Endothelial cell of umbilical vein (primary cell): ENCODE results near the gene LRRTM3. TPM values are rescaled to one million over a fixed set of nuclear protein-coding genes. Genes with fewer than 3 reads are reported as not detected.

Source experiments
- BruUV-seq: library from RNA; stranded (reverse); fragments of 400-500 nt; replicated peaks from 2 replicates; lab custom pipeline; 2021; lab: Mats Ljungman, UMichigan
- CTCF ChIA-PET: fragments of 300-600, 350-600 bp; sonication (Branson Sonifier 250); formaldehyde crosslinking; loops from one replicate; lab custom pipeline; 2021; ENCODE audit warnings: antibody characterized with exemption, inconsistent platforms; lab: Charles Lee
- POLR2A ChIA-PET: fragments of 300-600, 350-600 bp; sonication (Branson Sonifier 250); formaldehyde crosslinking; loops from one replicate; lab custom pipeline; 2021; ENCODE audit warnings: antibody characterized with exemption, inconsistent platforms; lab: Charles Lee
- DNase-seq: peaks from one replicate; pipeline ENCODE4 v3.0.0-alpha.2; 2011; ENCODE audit warnings: low read depth, low spot score
- FAIRE-seq: peaks from 2 replicates; lab custom pipeline; 2011; peaks lifted over from hg19 to GRCh38; lab: Jason Lieb, UNC
- H2AFZ ChIP-seq: 2 replicates; pipeline ENCODE4 v1.6.0; 2012; ENCODE audit warnings: low read depth, low read length, control low read depth, inconsistent platforms
- H3K27ac ChIP-seq: 2 replicates; pipeline ENCODE4 v1.5.1; 2011; ENCODE audit warnings: low read depth, mild to moderate bottlenecking, control low read depth, low read length, moderate library complexity; ENCODE audit not compliant: insufficient read depth
- H3K27me3 ChIP-seq, 2 experiments: 2 replicates each; pipeline versions ENCODE4 v1.6.0 to v1.6.1; 2011; ENCODE audit warnings: low read length in 2 of 2, mixed read lengths in 1 of 2; ENCODE audit not compliant: control insufficient read depth in 2 of 2, insufficient read depth in 2 of 2
- H3K36me3 ChIP-seq, 2 experiments: 2 replicates in 1 of 2; 3 replicates in 1 of 2; pipeline ENCODE4 v1.5.1; 2011; ENCODE audit warnings: low read length in 2 of 2, mild to moderate bottlenecking in 1 of 2, moderate library complexity in 1 of 2; ENCODE audit not compliant: control insufficient read depth in 2 of 2, insufficient read depth in 2 of 2; ENCODE audit errors: extremely low read depth in 1 of 2
- H3K4me1 ChIP-seq: 3 replicates; pipeline ENCODE4 v1.5.1; 2011; ENCODE audit warnings: mild to moderate bottlenecking, low read length; ENCODE audit not compliant: control insufficient read depth, insufficient read depth; ENCODE audit errors: extremely low read depth
- H3K4me2 ChIP-seq: 2 replicates; pipeline ENCODE4 v1.6.1; 2011; ENCODE audit warnings: low read length, control low read depth, mixed read lengths; ENCODE audit not compliant: insufficient read depth
- H3K4me3 ChIP-seq, 3 experiments: fragments of 200-600 bp in 1 of 3; sonication (generic), shearing (Covaris generic) in 1 of 3; replicated peaks in 1 of 3; 2 replicates each; pipeline ENCODE4 v1.5.1; 2011 to 2016; ENCODE audit warnings: control low read depth in 3 of 3, low read length in 3 of 3, mild to moderate bottlenecking in 2 of 3, inconsistent platforms in 1 of 3, low read depth in 1 of 3, moderate library complexity in 1 of 3; ENCODE audit not compliant: insufficient read depth in 1 of 3
- H3K79me2 ChIP-seq: 2 replicates; pipeline ENCODE4 v1.6.0; 2012; ENCODE audit warnings: low read length, inconsistent platforms; ENCODE audit not compliant: control insufficient read depth, insufficient read depth
- H3K9ac ChIP-seq: replicated peaks from 2 replicates; pipeline ENCODE3; 2011; ENCODE audit warnings: low read length, control low read depth; ENCODE audit not compliant: insufficient read depth; ENCODE audit errors: extremely low read depth
- H3K9me1 ChIP-seq: replicated peaks from 3 replicates; pipeline ENCODE4 v1.6.0; 2011; ENCODE audit warnings: mild to moderate bottlenecking, low read length; ENCODE audit not compliant: control insufficient read depth, insufficient read depth; ENCODE audit errors: extremely low read depth
- H3K9me3 ChIP-seq: replicated peaks from 2 replicates; pipeline ENCODE4 v1.5.1; 2012; ENCODE audit warnings: low read length, inconsistent platforms; ENCODE audit not compliant: control insufficient read depth, insufficient read depth
- H4K20me1 ChIP-seq: replicated peaks from 2 replicates; pipeline ENCODE3; 2011; ENCODE audit warnings: mild to moderate bottlenecking, low read length; ENCODE audit not compliant: control insufficient read depth, insufficient read depth; ENCODE audit errors: extremely low read depth
- EZH2 ChIP-seq: IDR thresholded peaks from 2 replicates; pipeline ENCODE4 v1.6.1; 2012; ENCODE audit warnings: borderline replicate concordance, low read depth, mild to moderate bottlenecking, moderate library complexity, low read length, inconsistent platforms; ENCODE audit not compliant: severe bottlenecking
- GATA2 ChIP-seq: IDR thresholded peaks from 2 replicates; pipeline ENCODE4 v1.7.0; 2011; ENCODE audit warnings: low read depth, mild to moderate bottlenecking, moderate library complexity, mixed read lengths, low read length; ENCODE audit not compliant: insufficient read length, insufficient read depth
- JUN ChIP-seq: IDR thresholded peaks from 2 replicates; pipeline ENCODE4 v1.6.1; 2011; ENCODE audit warnings: borderline replicate concordance, low read depth; ENCODE audit not compliant: insufficient read length, insufficient read depth
- MYC ChIP-seq: IDR thresholded peaks from one replicate; pipeline ENCODE4 v1.6.1; 2011; ENCODE audit warnings: mild to moderate bottlenecking, low read depth, low read length
- POLR2A ChIP-seq: IDR thresholded peaks from 2 replicates; pipeline ENCODE4 v1.6.1; 2012; ENCODE audit warnings: low read depth, mild to moderate bottlenecking, control low read depth, low read length
- POLR2AphosphoS5 ChIP-seq: IDR thresholded peaks from 2 replicates; pipeline ENCODE4 v1.6.1; 2012; ENCODE audit warnings: low read depth, mild to moderate bottlenecking, control low read depth, low read length, moderate library complexity; ENCODE audit not compliant: insufficient read depth
- dilution Hi-C: fragments of 300-500 bp; cut with MboI; formaldehyde crosslinking; loops from one replicate; pipeline ENCODE4 v1.15.0; 2019; ENCODE audit warnings: low sequenced_read_pairs; ENCODE audit not compliant: extremely low pct_ligation_motif_present
- intact Hi-C: fragments of 100-400 bp; cut with micrococcal nuclease; formaldehyde crosslinking; loops from one replicate; pipeline ENCODE4 v1.10.0; 2022
- polyA plus RNA-seq, 4 experiments: library from polyadenylated mRNA; depleted of rRNA in 3 of 4; stranded (reverse) in 3 of 4; unstranded in 1 of 4; fragments of >200 nt; gene quantifications; 2 replicates each; pipeline versions ENCODE4 v1.2.1 to v1.2.3, GENCODE V29; 2011 to 2012; ENCODE audit warnings: missing spikeins in 1 of 4
- total RNA-seq: library from RNA; stranded (reverse); gene quantifications from 2 replicates; pipeline ENCODE4 v1.2.3, GENCODE V29; 2021
- TF ChIP-seq, protein P1 (sequence below), 2 donors: IDR thresholded peaks; 1 replicate in 1 of 2; 2 replicates in 1 of 2; pipeline ENCODE4 v1.5.1; 2011; ENCODE audit warnings: low read length in 2 of 2, mild to moderate bottlenecking in 2 of 2, moderate library complexity in 2 of 2, control low read depth in 1 of 2, inconsistent platforms in 1 of 2, low read depth in 1 of 2; ENCODE audit not compliant: insufficient read depth in 1 of 2; ENCODE audit errors: extremely low read depth in 1 of 2
- TF ChIP-seq, protein P2 (sequence below): IDR thresholded peaks from 2 replicates; pipeline ENCODE4 v1.6.1; 2011; ENCODE audit not compliant: insufficient read depth, insufficient read length

Gene LRRTM3
- total and polyA plus RNA-seq, 2 donors (not counting 3 experiments of a cell fraction or from before 2014, with no cell fraction given): not detected

DNA sequence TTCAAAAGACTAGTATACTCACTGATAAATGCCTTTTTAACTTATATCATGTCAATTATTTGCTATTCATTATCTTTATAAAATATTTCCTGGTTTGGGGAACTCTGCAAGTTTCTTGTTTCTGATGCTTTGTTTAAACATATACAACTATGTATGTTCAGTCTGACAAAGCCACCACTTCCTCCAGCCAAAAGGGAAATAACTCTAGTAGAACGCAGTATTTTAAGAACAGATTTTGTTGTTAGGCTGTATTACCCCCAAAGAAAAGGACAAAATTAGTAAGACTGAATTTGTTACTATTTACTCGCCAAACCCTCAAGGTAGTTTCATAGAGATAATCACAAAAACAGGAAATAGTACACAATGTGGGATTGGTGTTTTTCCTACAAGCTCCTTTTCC lies 78.9 kb downstream of the LRRTM3 start:
- no peaks in the 10 kb centered on the region for H3K36me3 ChIP-seq
- H3K4me2 ChIP-seq: no peak overlapping the region
- FAIRE-seq (no peak), DNase-seq (no peak)
- H3K27ac ChIP-seq: no peak overlapping the region
- H4K20me1 ChIP-seq: no peaks in the 10 kb centered on the region
- no peak overlapping the region for H3K9ac ChIP-seq
- no TSS peak for BruUV-seq
- TF ChIP-seq GATA2 (no peak), EZH2 (no peak), POLR2A (no peak), JUN (no peak), MYC (no peak)
- TF ChIP-seq, protein P1, sequence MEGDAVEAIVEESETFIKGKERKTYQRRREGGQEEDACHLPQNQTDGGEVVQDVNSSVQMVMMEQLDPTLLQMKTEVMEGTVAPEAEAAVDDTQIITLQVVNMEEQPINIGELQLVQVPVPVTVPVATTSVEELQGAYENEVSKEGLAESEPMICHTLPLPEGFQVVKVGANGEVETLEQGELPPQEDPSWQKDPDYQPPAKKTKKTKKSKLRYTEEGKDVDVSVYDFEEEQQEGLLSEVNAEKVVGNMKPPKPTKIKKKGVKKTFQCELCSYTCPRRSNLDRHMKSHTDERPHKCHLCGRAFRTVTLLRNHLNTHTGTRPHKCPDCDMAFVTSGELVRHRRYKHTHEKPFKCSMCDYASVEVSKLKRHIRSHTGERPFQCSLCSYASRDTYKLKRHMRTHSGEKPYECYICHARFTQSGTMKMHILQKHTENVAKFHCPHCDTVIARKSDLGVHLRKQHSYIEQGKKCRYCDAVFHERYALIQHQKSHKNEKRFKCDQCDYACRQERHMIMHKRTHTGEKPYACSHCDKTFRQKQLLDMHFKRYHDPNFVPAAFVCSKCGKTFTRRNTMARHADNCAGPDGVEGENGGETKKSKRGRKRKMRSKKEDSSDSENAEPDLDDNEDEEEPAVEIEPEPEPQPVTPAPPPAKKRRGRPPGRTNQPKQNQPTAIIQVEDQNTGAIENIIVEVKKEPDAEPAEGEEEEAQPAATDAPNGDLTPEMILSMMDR (IDR thresholded peaks at IDR 0.05; ENCODE audit: extremely low read depth in 1 of 2, insufficient read depth in 1 of 2, low read depth in 1 of 2, low read length in 2 of 2): no peak
- POLR2A ChIA-PET: no interaction called here
- dilution Hi-C loops: no loop called here
- H2AFZ ChIP-seq: no peak overlapping the region
- no peaks in the 10 kb centered on the region for H3K9me1 ChIP-seq
- H3K4me1 ChIP-seq: no peaks in the 10 kb centered on the region
- intact Hi-C loops: no loop called here
- no peaks in the 10 kb centered on the region for H3K27me3 ChIP-seq
- no peaks in the 10 kb centered on the region for H3K79me2 ChIP-seq
- H3K9me3 ChIP-seq: no peaks in the 10 kb centered on the region
- CTCF ChIA-PET: no interaction called here
- no peak overlapping the region for H3K4me3 ChIP-seq

DNA sequence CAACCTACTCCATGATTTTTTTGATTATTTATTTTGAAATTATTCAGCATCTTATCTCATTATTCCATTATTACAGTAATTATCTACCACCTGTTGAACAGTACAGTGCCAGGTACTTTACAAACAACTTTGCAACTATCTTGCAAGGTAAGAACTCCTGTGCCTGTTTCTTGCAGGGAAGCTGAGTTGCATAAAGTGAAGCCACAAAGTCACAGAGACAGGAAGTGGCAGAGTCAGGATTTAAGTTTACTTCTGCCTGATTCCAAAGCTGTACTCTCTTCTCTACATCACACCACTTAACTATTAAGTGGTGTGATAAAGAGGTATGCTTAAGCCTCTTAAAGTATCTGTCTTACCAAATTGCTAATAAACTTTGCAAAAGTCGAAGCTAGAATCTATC lies 80.1 kb downstream of the LRRTM3 start:
- intact Hi-C loops (no loop called here), dilution Hi-C loops (no loop called here)
- no peak overlapping the region for H3K27ac ChIP-seq
- no peaks in the 10 kb centered on the region for H3K9me3 ChIP-seq
- H3K4me1 ChIP-seq: no peaks in the 10 kb centered on the region
- POLR2A ChIA-PET: no interaction called here
- no peak overlapping the region for H3K4me2 ChIP-seq
- no peaks in the 10 kb centered on the region for H3K27me3 ChIP-seq
- no peak for DNase-seq
- H3K36me3 ChIP-seq: no peaks in the 10 kb centered on the region
- no peaks in the 10 kb centered on the region for H3K79me2 ChIP-seq
- no peak overlapping the region for H2AFZ ChIP-seq
- H3K4me3 ChIP-seq: no peak overlapping the region
- FAIRE-seq: no peak
- no TSS peak for BruUV-seq
- no peaks in the 10 kb centered on the region for H3K9me1 ChIP-seq
- CTCF ChIA-PET: no interaction called here
- TF ChIP-seq JUN (no peak), POLR2A (no peak), POLR2AphosphoS5 (no peak), GATA2 (no peak)
- TF ChIP-seq, protein P1 (IDR thresholded peaks at IDR 0.05; ENCODE audit: extremely low read depth in 1 of 2, insufficient read depth in 1 of 2, low read depth in 1 of 2, low read length in 2 of 2): no peak
- TF ChIP-seq, protein P2, sequence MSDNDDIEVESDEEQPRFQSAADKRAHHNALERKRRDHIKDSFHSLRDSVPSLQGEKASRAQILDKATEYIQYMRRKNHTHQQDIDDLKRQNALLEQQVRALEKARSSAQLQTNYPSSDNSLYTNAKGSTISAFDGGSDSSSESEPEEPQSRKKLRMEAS: no peak
- H3K9ac ChIP-seq: no peak overlapping the region
- no peaks in the 10 kb centered on the region for H4K20me1 ChIP-seq
